T-helper 1 cell treated with Interleukin-12 subunit alpha and Interleukin-12 subunit beta and Interleukin-4 antibody, amounts not matched to agents 30 ng/mL and 1 ng/mL, for 36 hours (primary cell): ENCODE data around the gene TMEM106A. TPM values are rescaled to one million over a fixed set of nuclear protein-coding genes. Genes with fewer than 3 reads are reported as not detected.
"Not testable (repeated sequence)": the region's sequence is repeated elsewhere in the genome, so short reads cannot be mapped to it uniquely, and the experiment has no call there.

Source experiments
- intact Hi-C: fragments of 100-400 bp; cut with micrococcal nuclease; formaldehyde crosslinking; loops from one replicate; pipeline ENCODE4 v1.15.1; 2024
- total RNA-seq: library from RNA; stranded (reverse); gene quantifications from 2 replicates; pipeline ENCODE4 v1.2.3, GENCODE V29; 2022

TMEM106A gene
- total RNA-seq, 1 donor from 2014 or later, result 18.0 TPM

GRCh38 chr17:43213545-43213944, 1.9 kb downstream of the TMEM106A start:
- intact Hi-C loops, result no loop called here

- intact Hi-C loops, result no loop called here
These were observed 3.7 kb downstream of the TMEM106A start for GRCh38 chr17:43215341-43215740.

GRCh38 chr17:43216369-43216761, 4.7 kb downstream of the TMEM106A start:
- intact Hi-C loops, result no loop called here

- intact Hi-C loops, result no loop called here
These were observed 5.3 kb downstream of the TMEM106A start for GRCh38 chr17:43216762-43217613.

- intact Hi-C loops, result no loop called here
These were observed 6.0 kb downstream of the TMEM106A start for GRCh38 chr17:43217614-43218087.

GRCh38 chr17:43219001-43219400, 7.3 kb downstream of the TMEM106A start:
- intact Hi-C loops, result no loop called here

GRCh38 chr17:43219746-43220380, 8.2 kb downstream of the TMEM106A start:
- intact Hi-C loops, result no loop called here

- intact Hi-C loops, result no loop called here
These were observed 8.9 kb downstream of the TMEM106A start for GRCh38 chr17:43220511-43221125.

GRCh38 chr17:43224146-43224705, 12.6 kb downstream of the TMEM106A start:
- intact Hi-C loops, result no loop called here

GRCh38 chr17:43226393-43226792, 14.7 kb downstream of the TMEM106A start:
- intact Hi-C loops, result no loop called here

- intact Hi-C loops, result not testable (repeated sequence)
These were observed 16.5 kb downstream of the TMEM106A start, which contains the start of gene CCDC200 for GRCh38 chr17:43228020-43228782. Gene CCDC200 (minus strand): TSS chr17:43228623. CDS start chr17:43228554, 69 bp downstream.

- intact Hi-C loops, result not testable (repeated sequence)
These were observed 19.7 kb downstream of the TMEM106A start for GRCh38 chr17:43231205-43232020.

GRCh38 chr17:43232021-43232699, 20.5 kb downstream of the TMEM106A start:
- intact Hi-C loops, result not testable (repeated sequence)

GRCh38 chr17:43233263-43233662, 21.6 kb downstream of the TMEM106A start:
- intact Hi-C loops, result not testable (repeated sequence)

GRCh38 chr17:43233877-43234276, 22.2 kb downstream of the TMEM106A start, which contains the start of gene RNU2-1:
Gene RNU2-1 (minus strand): TSS chr17:43233977.
- intact Hi-C loops, result not testable (repeated sequence)

GRCh38 chr17:43239597-43239996, 27.9 kb downstream of the TMEM106A start:
- intact Hi-C loops, result not testable (repeated sequence)

GRCh38 chr17:43240596-43241352, 29.1 kb downstream of the TMEM106A start:
- intact Hi-C loops, result not testable (repeated sequence)

GRCh38 chr17:43246456-43246855, 34.8 kb downstream of the TMEM106A start:
- intact Hi-C loops, result not testable (repeated sequence)
